ENCODE data around the gene IMMT. TPM values are rescaled to one million over a fixed set of nuclear protein-coding genes. Genes with fewer than 3 reads are reported as not detected.

The IMMT gene
- total and polyA plus RNA-seq, 9 of the 15 experiments (the other 6 are each of a cell fraction or from before 2014, with no cell fraction given) = 119 to 294 (median 140) TPM

DNA sequence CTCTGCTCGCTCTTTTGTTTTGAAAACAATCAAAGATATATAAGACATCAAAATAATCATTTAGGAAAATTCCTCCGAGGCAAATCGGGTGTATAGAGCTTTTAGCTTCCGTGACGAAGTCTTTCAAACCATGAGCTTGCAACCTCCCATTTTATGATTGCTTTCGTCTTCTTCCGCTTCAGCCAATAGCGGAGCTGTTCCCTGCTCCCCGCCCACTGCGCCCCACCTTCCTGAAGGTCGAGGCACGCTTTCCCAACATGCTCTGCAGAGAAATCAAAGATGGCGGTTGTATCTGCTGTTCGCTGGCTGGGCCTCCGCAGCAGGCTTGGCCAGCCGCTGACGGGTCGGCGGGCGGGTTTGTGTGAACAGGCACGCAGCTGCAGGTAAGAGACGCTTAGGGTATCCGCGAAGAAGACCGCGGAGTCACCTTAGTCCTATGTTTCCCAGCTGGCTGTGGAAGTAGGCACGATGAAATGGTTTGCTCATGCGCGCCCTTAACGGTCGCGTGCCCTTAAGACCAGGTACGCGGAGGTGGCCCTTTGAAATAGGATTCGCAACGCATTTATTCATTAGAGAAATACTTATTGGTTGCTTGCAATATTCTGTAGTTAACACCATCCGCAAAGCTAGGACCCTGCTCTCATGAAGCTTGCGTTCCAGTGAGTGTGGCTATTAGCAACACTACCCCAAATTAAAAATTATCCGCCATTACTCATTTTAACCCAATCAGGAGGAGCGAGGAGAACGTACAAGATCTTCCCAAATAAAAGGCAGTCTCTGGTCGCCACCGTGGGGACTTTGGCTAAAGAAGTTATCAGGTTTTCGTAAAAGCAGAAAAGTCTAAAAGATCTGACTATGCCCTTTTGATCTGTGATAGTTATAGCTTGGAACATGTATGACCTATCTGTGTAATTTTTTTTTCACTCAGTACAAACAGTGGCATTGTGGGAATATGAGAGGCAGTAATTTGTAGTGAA, 89.0 kb downstream of the IMMT start, which contains the start of gene PTCD3 (continued):
- TF ChIP-seq, protein P1, sequence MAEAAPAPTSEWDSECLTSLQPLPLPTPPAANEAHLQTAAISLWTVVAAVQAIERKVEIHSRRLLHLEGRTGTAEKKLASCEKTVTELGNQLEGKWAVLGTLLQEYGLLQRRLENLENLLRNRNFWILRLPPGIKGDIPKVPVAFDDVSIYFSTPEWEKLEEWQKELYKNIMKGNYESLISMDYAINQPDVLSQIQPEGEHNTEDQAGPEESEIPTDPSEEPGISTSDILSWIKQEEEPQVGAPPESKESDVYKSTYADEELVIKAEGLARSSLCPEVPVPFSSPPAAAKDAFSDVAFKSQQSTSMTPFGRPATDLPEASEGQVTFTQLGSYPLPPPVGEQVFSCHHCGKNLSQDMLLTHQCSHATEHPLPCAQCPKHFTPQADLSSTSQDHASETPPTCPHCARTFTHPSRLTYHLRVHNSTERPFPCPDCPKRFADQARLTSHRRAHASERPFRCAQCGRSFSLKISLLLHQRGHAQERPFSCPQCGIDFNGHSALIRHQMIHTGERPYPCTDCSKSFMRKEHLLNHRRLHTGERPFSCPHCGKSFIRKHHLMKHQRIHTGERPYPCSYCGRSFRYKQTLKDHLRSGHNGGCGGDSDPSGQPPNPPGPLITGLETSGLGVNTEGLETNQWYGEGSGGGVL (CRISPR knock-in tag; IDR thresholded peaks at IDR 0.05) = no peak
- TF ChIP-seq ZNF316 (IDR thresholded peaks at IDR 0.05) = no peak
- TF ChIP-seq ESRRB (CRISPR knock-in tag; IDR thresholded peaks at IDR 0.05; ENCODE audit: borderline replicate concordance) = no peak
- no peak for TF ChIP-seq ZNF239 (CRISPR knock-in tag; IDR thresholded peaks at IDR 0.05)
- no peak for TF ChIP-seq ZNF79 (CRISPR knock-in tag; IDR thresholded peaks at IDR 0.05; ENCODE audit: low read depth)
- TF ChIP-seq, protein P2, sequence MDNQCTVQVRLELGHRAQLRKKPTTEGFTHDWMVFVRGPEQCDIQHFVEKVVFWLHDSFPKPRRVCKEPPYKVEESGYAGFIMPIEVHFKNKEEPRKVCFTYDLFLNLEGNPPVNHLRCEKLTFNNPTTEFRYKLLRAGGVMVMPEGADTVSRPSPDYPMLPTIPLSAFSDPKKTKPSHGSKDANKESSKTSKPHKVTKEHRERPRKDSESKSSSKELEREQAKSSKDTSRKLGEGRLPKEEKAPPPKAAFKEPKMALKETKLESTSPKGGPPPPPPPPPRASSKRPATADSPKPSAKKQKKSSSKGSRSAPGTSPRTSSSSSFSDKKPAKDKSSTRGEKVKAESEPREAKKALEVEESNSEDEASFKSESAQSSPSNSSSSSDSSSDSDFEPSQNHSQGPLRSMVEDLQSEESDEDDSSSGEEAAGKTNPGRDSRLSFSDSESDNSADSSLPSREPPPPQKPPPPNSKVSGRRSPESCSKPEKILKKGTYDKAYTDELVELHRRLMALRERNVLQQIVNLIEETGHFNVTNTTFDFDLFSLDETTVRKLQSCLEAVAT (IDR thresholded peaks at IDR 0.05) = no peak
- no peak for TF ChIP-seq POLR2AphosphoS2 (IDR thresholded peaks at IDR 0.05; ENCODE audit: low read length)
- TF ChIP-seq NFXL1 (CRISPR knock-in tag; IDR thresholded peaks at IDR 0.05) = no peak
- TF ChIP-seq CCAR2 (IDR thresholded peaks at IDR 0.05; ENCODE audit: low read depth, low read length) = no peak
- TF ChIP-seq, protein P3, sequence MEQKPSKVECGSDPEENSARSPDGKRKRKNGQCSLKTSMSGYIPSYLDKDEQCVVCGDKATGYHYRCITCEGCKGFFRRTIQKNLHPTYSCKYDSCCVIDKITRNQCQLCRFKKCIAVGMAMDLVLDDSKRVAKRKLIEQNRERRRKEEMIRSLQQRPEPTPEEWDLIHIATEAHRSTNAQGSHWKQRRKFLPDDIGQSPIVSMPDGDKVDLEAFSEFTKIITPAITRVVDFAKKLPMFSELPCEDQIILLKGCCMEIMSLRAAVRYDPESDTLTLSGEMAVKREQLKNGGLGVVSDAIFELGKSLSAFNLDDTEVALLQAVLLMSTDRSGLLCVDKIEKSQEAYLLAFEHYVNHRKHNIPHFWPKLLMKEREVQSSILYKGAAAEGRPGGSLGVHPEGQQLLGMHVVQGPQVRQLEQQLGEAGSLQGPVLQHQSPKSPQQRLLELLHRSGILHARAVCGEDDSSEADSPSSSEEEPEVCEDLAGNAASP (IDR thresholded peaks at IDR 0.05) = no peak
- no peak for TF ChIP-seq ZNF589 (CRISPR knock-in tag; IDR thresholded peaks at IDR 0.05; ENCODE audit: low read depth)
- TF ChIP-seq, protein P4, sequence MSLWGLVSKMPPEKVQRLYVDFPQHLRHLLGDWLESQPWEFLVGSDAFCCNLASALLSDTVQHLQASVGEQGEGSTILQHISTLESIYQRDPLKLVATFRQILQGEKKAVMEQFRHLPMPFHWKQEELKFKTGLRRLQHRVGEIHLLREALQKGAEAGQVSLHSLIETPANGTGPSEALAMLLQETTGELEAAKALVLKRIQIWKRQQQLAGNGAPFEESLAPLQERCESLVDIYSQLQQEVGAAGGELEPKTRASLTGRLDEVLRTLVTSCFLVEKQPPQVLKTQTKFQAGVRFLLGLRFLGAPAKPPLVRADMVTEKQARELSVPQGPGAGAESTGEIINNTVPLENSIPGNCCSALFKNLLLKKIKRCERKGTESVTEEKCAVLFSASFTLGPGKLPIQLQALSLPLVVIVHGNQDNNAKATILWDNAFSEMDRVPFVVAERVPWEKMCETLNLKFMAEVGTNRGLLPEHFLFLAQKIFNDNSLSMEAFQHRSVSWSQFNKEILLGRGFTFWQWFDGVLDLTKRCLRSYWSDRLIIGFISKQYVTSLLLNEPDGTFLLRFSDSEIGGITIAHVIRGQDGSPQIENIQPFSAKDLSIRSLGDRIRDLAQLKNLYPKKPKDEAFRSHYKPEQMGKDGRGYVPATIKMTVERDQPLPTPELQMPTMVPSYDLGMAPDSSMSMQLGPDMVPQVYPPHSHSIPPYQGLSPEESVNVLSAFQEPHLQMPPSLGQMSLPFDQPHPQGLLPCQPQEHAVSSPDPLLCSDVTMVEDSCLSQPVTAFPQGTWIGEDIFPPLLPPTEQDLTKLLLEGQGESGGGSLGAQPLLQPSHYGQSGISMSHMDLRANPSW (CRISPR knock-in tag; IDR thresholded peaks at IDR 0.05) = 0 out of 2 replicates have a peak, but pooled peaks have one; percentile 26
- TF ChIP-seq, protein P5, sequence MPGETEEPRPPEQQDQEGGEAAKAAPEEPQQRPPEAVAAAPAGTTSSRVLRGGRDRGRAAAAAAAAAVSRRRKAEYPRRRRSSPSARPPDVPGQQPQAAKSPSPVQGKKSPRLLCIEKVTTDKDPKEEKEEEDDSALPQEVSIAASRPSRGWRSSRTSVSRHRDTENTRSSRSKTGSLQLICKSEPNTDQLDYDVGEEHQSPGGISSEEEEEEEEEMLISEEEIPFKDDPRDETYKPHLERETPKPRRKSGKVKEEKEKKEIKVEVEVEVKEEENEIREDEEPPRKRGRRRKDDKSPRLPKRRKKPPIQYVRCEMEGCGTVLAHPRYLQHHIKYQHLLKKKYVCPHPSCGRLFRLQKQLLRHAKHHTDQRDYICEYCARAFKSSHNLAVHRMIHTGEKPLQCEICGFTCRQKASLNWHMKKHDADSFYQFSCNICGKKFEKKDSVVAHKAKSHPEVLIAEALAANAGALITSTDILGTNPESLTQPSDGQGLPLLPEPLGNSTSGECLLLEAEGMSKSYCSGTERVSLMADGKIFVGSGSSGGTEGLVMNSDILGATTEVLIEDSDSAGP (CRISPR knock-in tag; IDR thresholded peaks at IDR 0.05) = no peak
- peak; percentile 78 for TF ChIP-seq MAFF (IDR thresholded peaks at IDR 0.05; ENCODE audit: low read length)
- no peak; the same call in 1 of the 2 replicates for TF ChIP-seq MAFK (IDR thresholded peaks at IDR 0.05; ENCODE audit: low read length)
- peak; percentile 18 for TF ChIP-seq TEAD4 (IDR thresholded peaks at IDR 0.05; ENCODE audit: low read length)
- TF ChIP-seq TEAD4 (CRISPR knock-in tag; IDR thresholded peaks at IDR 0.05; ENCODE audit: borderline replicate concordance) = no peak
- TF ChIP-seq GTF2F1 (IDR thresholded peaks at IDR 0.05; ENCODE audit: low read depth, low read length) = peak; percentile 78

Measured in K562 (cell line).